ENCODE data around the gene WDFY4. TPM values are rescaled to one million over a fixed set of nuclear protein-coding genes. Genes with fewer than 3 reads are reported as not detected.

Gene WDFY4
- total RNA-seq, 1 experiment from 2014 or later = 0.23 TPM

GRCh38 chr10:48703531-48704122 is 19.0 kb downstream of the WDFY4 start:
- H3K4me3 ChIP-seq (ENCODE audit: low read depth in 2 of 2, low read length in 2 of 2) = no peak overlapping the region
- no peaks in the 10 kb centered on the region for H3K9me3 ChIP-seq (ENCODE audit: control insufficient read depth, insufficient read depth, low read depth, low read length)
- TF ChIP-seq CTCF (IDR thresholded peaks at IDR 0.05) = no peak
- TF ChIP-seq SIN3A (IDR thresholded peaks at IDR 0.05; ENCODE audit: borderline replicate concordance, insufficient read depth, low read depth, low read length) = no peak
- TF ChIP-seq, protein P1, sequence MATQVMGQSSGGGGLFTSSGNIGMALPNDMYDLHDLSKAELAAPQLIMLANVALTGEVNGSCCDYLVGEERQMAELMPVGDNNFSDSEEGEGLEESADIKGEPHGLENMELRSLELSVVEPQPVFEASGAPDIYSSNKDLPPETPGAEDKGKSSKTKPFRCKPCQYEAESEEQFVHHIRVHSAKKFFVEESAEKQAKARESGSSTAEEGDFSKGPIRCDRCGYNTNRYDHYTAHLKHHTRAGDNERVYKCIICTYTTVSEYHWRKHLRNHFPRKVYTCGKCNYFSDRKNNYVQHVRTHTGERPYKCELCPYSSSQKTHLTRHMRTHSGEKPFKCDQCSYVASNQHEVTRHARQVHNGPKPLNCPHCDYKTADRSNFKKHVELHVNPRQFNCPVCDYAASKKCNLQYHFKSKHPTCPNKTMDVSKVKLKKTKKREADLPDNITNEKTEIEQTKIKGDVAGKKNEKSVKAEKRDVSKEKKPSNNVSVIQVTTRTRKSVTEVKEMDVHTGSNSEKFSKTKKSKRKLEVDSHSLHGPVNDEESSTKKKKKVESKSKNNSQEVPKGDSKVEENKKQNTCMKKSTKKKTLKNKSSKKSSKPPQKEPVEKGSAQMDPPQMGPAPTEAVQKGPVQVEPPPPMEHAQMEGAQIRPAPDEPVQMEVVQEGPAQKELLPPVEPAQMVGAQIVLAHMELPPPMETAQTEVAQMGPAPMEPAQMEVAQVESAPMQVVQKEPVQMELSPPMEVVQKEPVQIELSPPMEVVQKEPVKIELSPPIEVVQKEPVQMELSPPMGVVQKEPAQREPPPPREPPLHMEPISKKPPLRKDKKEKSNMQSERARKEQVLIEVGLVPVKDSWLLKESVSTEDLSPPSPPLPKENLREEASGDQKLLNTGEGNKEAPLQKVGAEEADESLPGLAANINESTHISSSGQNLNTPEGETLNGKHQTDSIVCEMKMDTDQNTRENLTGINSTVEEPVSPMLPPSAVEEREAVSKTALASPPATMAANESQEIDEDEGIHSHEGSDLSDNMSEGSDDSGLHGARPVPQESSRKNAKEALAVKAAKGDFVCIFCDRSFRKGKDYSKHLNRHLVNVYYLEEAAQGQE (IDR thresholded peaks at IDR 0.05; ENCODE audit: insufficient read depth in 1 of 2, low read depth in 2 of 2, low read length in 1 of 2) = no peak
- no peak for TF ChIP-seq TCF7L2 (IDR thresholded peaks at IDR 0.05; ENCODE audit: low read depth, low read length)
- no peak for TF ChIP-seq POLR2AphosphoS5 (IDR thresholded peaks at IDR 0.05; ENCODE audit: low read depth, low read length)
- ChIA-PET POLR2A (no interaction called here), CTCF (no interaction called here)
- H3K4me1 ChIP-seq (ENCODE audit: control insufficient read depth, insufficient read depth, low read length) = no peaks in the 10 kb centered on the region
- no peak overlapping the region for H3K27ac ChIP-seq (ENCODE audit: low read length)
- in situ Hi-C loops (cut with HindIII; ENCODE audit: low pct_unique_long_range_greater_than_20kb, low sequenced_read_pairs) (no loop called here), intact Hi-C loops (cut with micrococcal nuclease; ENCODE audit: unreplicated experiment) (no loop called here)
- BruUV-seq (replicated peaks) = no TSS peak
- peaks cover 22% of the 10 kb centered on the region for H3K27me3 ChIP-seq (ENCODE audit: control insufficient read depth, insufficient read depth, low read length)
- ATAC-seq = no peak
- no peaks in the 10 kb centered on the region for H3K36me3 ChIP-seq (ENCODE audit: control insufficient read depth, insufficient read depth, low read length)
- DNase-seq (ENCODE audit: low read depth, low spot score) = no peak

DNA sequence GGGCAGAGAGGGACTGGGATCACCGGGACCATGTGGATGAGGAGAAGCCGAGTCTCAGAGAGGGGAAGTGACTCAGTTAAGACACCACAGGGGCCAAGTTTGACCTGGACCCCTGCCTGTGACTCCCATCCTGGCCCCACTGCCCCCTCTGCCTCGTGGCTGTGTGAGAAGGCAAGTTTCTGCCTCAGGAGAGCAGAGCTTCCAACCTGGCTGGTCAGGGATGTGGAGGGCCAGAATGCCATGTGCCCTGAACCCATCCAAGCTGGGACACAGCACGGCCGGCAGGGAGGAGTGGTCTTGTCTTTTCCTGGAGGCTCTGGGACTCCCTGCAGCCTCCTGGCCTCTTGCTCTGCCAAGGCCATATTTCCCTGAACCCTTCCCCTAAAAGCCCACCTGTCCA is 19.5 kb downstream of the WDFY4 start:
- no peak for TF ChIP-seq CTCF (IDR thresholded peaks at IDR 0.05)
- TF ChIP-seq TCF7L2 (IDR thresholded peaks at IDR 0.05; ENCODE audit: low read depth, low read length) = no peak
- TF ChIP-seq, protein P1 (IDR thresholded peaks at IDR 0.05; ENCODE audit: insufficient read depth in 1 of 2, low read depth in 2 of 2, low read length in 1 of 2) = no peak
- TF ChIP-seq SIN3A (IDR thresholded peaks at IDR 0.05; ENCODE audit: borderline replicate concordance, insufficient read depth, low read depth, low read length) = no peak
- TF ChIP-seq POLR2AphosphoS5 (IDR thresholded peaks at IDR 0.05; ENCODE audit: low read depth, low read length) = no peak
- ChIA-PET CTCF (interaction anchor here (0.5 kb wide), 1 partner anchor 874 kb away, joined by 3 read pairs; no protein-coding TSS in a partner anchor), POLR2A (no interaction called here)
- Histone ChIP-seq H3K27ac (ENCODE audit: low read length) (no peak overlapping the region), H3K36me3 (ENCODE audit: control insufficient read depth, insufficient read depth, low read length) (no peaks in the 10 kb centered on the region), H3K27me3 (ENCODE audit: control insufficient read depth, insufficient read depth, low read length) (peaks cover 22% of the 10 kb centered on the region), H3K4me3 (ENCODE audit: low read depth in 2 of 2, low read length in 2 of 2) (no peak overlapping the region), H3K4me1 (ENCODE audit: control insufficient read depth, insufficient read depth, low read length) (no peaks in the 10 kb centered on the region), H3K9me3 (ENCODE audit: control insufficient read depth, insufficient read depth, low read depth, low read length) (no peaks in the 10 kb centered on the region)
- in situ Hi-C loops (cut with HindIII; ENCODE audit: low pct_unique_long_range_greater_than_20kb, low sequenced_read_pairs) = no loop called here
- DNase-seq (ENCODE audit: low read depth, low spot score) (no peak), ATAC-seq (no peak)
- no TSS peak for BruUV-seq (replicated peaks)
- intact Hi-C loops (cut with micrococcal nuclease; ENCODE audit: unreplicated experiment) = no loop called here
